ENCODE data around the gene LIN7B. TPM values are rescaled to one million over a fixed set of nuclear protein-coding genes. Genes with fewer than 3 reads are reported as not detected.

LIN7B gene, protein sequence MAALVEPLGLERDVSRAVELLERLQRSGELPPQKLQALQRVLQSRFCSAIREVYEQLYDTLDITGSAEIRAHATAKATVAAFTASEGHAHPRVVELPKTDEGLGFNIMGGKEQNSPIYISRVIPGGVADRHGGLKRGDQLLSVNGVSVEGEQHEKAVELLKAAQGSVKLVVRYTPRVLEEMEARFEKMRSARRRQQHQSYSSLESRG
- total RNA-seq (2022; extraction: Qiagen RNA extraction): 3.6 to 9.0 TPM (median 6.9 TPM) in 5 replicates

DNA sequence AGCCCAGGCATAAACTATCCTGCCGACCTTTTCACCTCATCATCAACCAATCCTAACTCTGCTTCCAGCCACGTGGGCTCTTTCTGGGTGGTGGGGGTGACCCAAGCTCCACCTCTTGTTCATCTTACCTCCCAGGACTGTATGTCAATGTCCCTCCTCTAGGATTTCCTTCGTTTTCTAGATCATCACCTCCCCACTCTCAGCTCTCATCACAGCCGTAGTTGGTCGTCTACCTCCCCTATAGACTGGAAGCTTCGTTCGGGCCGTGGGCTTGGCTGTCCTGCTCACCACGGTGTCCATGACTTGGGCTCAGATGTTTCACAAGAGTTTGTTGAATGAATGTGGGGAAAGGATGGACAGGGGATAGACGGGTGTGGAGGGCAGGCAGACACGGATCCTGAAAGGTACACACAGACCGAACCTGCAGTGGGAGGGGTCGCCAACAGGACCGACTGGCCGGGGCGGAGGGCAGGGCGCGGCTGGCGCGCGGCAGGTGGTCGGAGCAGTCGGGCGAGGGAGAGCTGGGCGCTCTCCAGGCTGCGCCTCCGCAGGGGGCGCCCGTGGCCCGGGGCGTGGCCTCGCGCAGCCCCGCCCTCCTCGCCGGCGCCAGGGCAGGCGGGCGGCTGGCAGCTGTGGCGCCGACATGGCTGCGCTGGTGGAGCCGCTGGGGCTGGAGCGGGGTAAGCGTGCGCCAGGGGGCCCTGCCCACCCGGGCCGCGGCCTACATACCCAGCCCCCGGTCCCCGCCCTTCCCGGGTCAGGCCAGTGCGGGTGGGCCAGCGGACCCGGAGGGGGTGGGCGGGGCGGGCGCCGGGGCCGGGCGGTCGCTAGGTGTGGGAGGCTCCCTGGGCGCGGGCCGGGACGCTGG, at the start of gene LIN7B:
TSS of gene LIN7B (plus strand) at position 609 of the 868 bp plus-strand sequence. CDS start at position 644, 35 bp downstream.

DNA sequence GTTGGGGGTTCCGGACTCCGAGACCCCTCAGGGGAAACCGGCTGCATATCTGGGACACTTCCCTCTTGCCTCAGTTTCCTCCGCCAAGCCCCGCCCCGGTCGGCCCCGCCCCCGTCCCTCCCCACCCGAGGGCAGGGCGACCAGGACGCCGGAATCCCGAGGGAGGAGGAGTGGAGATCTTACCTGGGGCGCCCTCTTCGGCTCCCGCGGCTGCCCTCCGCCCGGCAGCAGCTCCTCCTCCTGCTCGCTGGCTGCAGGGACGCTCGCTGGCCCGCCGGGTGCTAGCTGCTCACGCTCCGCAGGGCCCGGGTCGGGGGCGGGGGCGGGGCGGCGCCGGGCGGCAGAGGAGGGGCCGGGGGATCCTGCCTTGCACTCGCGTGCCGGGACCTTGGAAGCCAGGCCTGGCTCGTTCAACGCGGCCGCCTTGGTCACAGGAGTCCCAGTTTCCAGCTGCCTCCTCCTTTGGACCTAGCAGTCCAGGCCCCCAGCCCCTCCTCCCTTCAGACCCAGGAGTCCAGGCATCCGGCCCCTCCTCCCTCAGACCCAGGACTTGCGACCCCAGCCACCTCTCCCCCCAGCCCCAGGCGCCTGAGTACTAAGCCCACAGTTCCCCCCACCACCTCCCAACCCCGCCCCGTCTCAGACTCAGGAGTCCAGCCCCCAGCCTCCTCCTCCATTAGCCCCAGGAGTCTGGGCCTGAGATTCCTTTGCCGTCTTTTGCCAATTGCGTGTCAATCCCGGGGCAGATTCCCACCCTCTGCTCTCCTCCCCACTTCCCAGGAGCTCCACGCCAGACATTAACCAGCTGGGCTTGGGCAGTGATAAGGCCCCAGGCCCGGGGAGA, 49.2 kb upstream of the LIN7B start, which contains the start of gene NTF4:
TSS of gene NTF4 (minus strand) at position 51 of the 844 bp plus-strand sequence. CDS start 2,821 bp downstream, outside the sequence.

DNA sequence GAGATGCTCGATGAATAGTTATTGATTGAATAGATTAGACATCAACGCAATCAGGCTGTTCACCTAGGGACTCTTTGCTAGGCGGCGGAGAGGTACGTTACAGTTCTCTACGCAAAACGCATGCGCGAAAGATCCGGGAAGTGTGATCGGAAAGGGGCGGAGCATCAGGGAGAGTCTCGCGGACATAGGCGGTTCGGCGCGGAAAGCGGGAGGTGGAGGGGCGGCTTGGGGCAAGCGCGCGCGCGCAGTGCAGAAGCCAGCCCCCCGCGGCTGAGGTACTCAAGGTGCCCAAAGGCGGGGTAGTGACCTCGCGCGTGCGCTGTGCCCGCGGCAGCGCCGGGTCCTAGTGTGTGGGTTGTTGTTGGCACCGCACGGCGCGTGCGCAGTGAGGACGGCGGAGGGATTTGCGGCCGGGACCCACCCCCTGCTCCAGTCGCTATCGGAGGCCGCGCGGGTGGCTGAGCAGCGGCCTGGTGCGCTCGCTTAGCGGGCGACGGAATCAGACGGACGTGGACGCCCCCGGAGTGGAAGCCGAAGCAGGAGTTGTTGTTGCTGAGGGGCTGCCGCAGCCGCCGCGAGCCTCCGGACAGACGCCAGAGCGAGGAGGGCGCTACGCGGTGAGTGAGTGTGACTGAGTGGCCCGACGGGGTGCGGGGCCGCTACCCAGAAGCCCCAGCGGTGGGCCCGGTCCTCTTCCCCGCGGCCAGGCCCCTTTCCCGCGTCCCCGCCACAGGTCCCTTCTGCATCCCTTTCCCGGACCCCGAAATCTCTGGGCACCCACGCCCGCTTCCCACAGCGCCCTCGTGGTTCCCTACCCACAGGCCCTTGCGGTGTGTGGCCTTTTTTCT, 28.9 kb upstream of the LIN7B start, which contains the start of gene SNRNP70:
TSS of gene SNRNP70 (plus strand) at position 432 of the 848 bp plus-strand sequence. CDS start 964 bp downstream, outside the sequence.

DNA sequence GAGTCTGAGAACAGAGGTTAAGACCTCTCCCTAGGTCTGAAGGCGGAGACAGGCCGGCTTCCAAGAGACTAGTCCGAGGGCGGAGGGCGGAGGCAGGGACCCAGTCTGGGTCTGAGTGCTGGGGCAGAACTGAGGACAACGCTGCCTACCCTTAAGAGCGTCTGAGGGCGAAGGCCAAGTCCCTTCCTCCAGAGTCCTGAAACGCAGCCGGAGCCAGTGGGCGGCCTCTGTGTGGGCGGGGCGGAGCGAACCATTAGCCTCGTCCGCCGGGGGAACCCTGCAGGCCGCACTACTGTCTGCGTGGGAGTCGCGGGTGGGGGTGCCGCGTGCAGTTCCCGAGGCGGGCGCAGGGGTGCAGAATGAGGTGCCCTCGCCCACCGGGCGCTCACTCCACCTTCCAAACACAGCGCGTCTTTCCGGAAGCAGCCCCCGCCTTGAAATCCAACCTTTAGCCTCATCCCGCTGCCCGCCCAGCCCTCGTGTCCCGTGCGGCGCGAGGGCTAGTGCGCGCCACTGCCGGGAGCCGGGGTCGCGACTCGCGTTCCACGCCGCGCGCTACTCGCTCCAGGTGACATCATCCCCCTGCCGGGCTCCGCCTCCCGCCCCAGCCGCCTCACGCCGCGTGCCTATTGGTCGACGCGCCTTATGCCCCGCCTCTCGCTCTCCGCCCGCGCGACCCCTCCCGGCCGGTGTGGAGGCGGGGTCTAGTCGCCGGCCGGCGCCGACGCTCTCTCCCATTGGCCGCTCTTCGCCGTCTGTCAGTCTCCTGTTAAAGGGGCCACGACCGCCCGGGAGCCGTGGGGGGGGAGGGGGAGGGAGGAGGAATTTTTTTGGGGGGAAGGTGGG, 4.6 kb downstream of the LIN7B start, which contains the start of gene C19orf73:
TSS of gene C19orf73 (minus strand) at position 579 of the 846 bp plus-strand sequence. CDS start at position 458, 121 bp downstream.

DNA sequence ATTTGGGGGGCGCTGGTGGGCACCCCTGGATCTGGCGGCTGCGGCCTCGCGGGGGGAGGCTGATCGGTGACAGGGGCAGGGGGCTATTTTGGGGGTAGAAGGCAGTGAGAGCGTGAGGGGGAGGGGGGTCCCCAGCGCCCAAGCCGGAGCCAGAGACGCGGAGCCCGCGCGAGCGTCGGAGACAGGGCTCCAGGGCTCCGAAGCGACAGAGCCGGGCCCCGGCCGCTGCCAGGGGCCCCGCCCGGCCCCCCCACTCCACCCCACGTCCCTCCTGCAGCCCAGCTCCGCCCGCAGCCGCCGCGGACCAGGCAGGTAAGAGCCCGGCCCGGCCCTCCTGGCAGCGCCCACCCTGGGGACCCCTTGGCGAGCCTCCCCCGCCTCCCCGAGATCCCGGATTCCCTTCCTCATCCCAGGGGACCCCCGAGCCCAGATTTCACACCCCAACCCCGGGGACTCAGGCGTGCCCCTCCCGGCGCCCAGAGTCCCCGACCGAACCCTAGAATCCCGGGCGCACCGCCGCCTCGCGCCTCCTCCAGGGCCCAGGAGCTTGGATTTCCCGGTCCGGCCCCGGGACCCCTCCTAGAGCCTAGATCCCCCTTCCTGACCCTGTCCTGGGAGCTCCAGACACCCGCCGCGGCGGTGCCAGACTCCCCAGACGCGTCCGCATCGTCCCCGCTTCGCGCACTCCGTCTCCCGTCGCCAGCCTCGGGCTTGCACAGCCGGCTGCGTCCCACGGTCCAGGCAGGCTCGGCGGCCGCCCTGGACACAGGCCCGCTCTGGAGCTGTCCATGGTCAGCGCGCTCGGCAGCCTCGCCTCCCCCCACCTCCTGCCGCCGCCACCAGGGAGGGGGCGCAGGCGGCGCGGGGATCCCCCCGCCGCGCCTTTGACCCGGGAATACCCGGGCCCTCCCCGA, 5.5 kb downstream of the LIN7B start, which contains the start of gene PPFIA3:
TSS of gene PPFIA3 (plus strand) at position 134 of the 914 bp plus-strand sequence. CDS start 8,330 bp downstream, outside the sequence.

DNA sequence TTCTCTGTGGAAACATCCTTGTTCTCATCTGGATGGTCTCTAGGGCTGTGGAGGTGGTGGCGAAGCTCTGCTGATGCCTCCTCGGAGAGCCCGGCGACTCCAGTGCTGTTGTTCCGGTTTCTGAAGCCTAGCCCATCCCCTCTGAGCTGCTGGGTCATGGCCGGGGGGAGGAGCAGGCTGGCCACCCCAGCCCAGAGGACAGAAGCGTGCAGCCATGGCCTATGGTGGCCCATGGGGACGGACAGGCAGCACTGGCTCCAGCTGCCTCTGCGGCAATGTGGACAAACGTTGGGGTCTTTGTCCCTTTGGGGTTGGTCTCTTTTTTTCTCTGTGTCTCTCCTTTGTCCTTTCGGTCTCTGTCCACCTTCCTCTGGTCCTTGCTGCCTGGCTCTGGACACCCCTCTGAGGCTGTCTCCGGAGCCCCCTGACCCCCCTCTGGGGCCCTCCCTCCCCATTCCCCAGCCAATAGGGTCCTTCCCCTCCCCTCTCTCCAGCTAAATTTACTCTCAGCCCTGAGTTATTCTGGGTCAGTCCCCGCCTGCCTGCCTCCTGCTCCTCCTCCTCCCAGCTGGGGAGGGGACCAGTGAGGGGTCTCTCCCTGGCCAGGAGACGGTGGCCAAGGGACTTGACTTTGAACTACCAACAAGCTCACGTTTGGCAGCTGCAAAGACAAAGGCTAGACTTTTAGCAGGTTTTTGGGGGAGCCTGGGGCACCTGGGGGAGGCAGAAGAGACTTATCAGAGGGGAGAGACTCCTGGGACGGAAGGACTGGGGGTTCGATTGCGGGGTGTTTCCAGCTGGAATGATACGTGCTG, 41.0 kb downstream of the LIN7B start, which contains the start of gene HRC:
TSS of gene HRC (minus strand) at position 392 of the 815 bp plus-strand sequence. CDS start at position 233, 159 bp downstream.

DNA sequence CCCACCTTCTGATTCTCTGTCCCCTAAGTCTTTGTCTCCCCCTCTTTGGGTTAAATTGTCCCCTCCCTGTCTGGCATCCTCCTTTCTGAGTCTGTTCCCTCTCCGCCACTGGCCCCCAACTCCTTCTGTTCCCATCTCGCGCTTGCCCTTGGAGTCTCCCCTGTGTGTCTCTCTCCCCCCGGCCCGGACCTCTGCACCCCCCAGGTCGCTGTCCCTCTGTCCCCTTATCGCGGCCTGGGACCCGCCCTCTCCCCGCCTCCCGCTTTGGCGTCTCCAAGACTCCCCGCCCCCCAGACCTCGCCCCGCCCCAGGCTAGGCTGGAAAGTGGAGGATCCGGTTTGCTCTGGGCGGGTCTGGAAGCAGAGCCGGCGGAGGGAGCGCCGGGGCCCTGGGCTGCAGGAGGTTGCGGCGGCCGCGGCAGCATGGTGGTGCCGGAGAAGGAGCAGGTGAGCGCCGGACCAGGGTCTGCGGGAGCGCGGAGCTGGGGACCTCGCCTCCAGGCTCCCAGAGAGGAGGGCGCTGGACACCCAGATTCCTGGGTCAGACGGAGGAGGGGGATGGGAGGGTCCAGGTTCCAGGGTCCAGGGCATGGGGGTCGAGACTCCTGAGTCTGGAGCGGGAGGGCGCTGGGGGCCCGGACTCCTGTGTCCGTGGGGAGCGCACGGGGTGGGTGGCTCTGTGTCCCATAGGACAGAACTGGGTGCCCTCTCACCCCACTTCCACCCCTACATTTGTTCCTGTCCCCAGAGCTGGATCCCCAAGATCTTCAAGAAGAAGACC, 43.5 kb downstream of the LIN7B start, which contains the start of gene TRPM4:
TSS of gene TRPM4 (plus strand) at position 348 of the 780 bp plus-strand sequence. CDS start at position 423, 75 bp downstream.

Other genes with a start within 250 kb of the LIN7B start
- 1.3 to 1.5 TPM (median 1.4 TPM) in 5 replicates for gene PLEKHA4, start 245.8 kb upstream of the LIN7B start, total RNA-seq (2022; extraction: Qiagen RNA extraction)
- gene PPP1R15A, start 241.9 kb upstream of the LIN7B start, total RNA-seq (2022; extraction: Qiagen RNA extraction): 76.6 to 102 TPM (median 92.1 TPM) in 5 replicates
- gene TULP2, start 215.6 kb upstream of the LIN7B start, total RNA-seq (2022; extraction: Qiagen RNA extraction): not detected in 5 replicates
- gene NUCB1, start 214.1 kb upstream of the LIN7B start, total RNA-seq (2022; extraction: Qiagen RNA extraction): 182 to 210 TPM (median 199 TPM) in 5 replicates
- gene DHDH, start 180.7 kb upstream of the LIN7B start, total RNA-seq (2022; extraction: Qiagen RNA extraction): 0.62 to 1.5 TPM (median 1.2 TPM) in 5 replicates
- gene BAX, start 159.5 kb upstream of the LIN7B start, total RNA-seq (2022; extraction: Qiagen RNA extraction): 254 to 381 TPM (median 326 TPM) in 5 replicates
- gene FTL, start 149.1 kb upstream of the LIN7B start, total RNA-seq (2022; extraction: Qiagen RNA extraction): 16,748 to 23,741 TPM (median 18,953 TPM) in 5 replicates
- gene GYS1, start 121.1 kb upstream of the LIN7B start, total RNA-seq (2022; extraction: Qiagen RNA extraction): 17.3 to 24.3 TPM (median 21.1 TPM) in 5 replicates
- gene RUVBL2, start 120.5 kb upstream of the LIN7B start, total RNA-seq (2022; extraction: Qiagen RNA extraction): 224 to 281 TPM (median 256 TPM) in 5 replicates
- 0.19 TPM in 1 of 5 replicates, not detected in the others for gene LHB, start 97.3 kb upstream of the LIN7B start, total RNA-seq (2022; extraction: Qiagen RNA extraction)
- not detected in 5 replicates for gene CGB3, start 90.0 kb upstream of the LIN7B start, total RNA-seq (2022; extraction: Qiagen RNA extraction)
- gene CGB2, start 82.5 kb upstream of the LIN7B start, total RNA-seq (2022; extraction: Qiagen RNA extraction): 0.12 to 0.36 TPM (median 0.24 TPM) in 4 of 5 replicates, not detected in the other
- gene CGB1, start 77.5 kb upstream of the LIN7B start, total RNA-seq (2022; extraction: Qiagen RNA extraction): 0.14 TPM in 1 of 5 replicates, not detected in the others
- 0.20 to 0.72 TPM (median 0.42 TPM) in 4 of 5 replicates, not detected in the other for gene CGB5, start 70.5 kb upstream of the LIN7B start, total RNA-seq (2022; extraction: Qiagen RNA extraction)
- 1.5 to 3.0 TPM (median 2.7 TPM) in 5 replicates for gene CGB8, start 65.3 kb upstream of the LIN7B start, total RNA-seq (2022; extraction: Qiagen RNA extraction)
- 0.23 to 0.86 TPM (median 0.45 TPM) in 5 replicates for gene CGB7, start 56.6 kb upstream of the LIN7B start, total RNA-seq (2022; extraction: Qiagen RNA extraction)
- gene NTF4, start 49.6 kb upstream of the LIN7B start, total RNA-seq (2022; extraction: Qiagen RNA extraction): 0.24 to 0.75 TPM (median 0.67 TPM) in 5 replicates
- not detected in 5 replicates for gene KCNA7, start 41.7 kb upstream of the LIN7B start, total RNA-seq (2022; extraction: Qiagen RNA extraction)
- 256 to 381 TPM (median 350 TPM) in 5 replicates for gene SNRNP70, start 28.9 kb upstream of the LIN7B start, total RNA-seq (2022; extraction: Qiagen RNA extraction)
- 0.82 to 1.9 TPM (median 1.3 TPM) in 5 replicates for gene C19orf73, start 4.8 kb downstream of the LIN7B start, total RNA-seq (2022; extraction: Qiagen RNA extraction)
- 4.2 to 6.2 TPM (median 5.9 TPM) in 5 replicates for gene PPFIA3, start 5.2 kb downstream of the LIN7B start, total RNA-seq (2022; extraction: Qiagen RNA extraction)
- not detected in 5 replicates for gene HRC, start 41.0 kb downstream of the LIN7B start, total RNA-seq (2022; extraction: Qiagen RNA extraction)
- gene TRPM4, start 43.4 kb downstream of the LIN7B start, total RNA-seq (2022; extraction: Qiagen RNA extraction): 6.5 to 11.6 TPM (median 8.7 TPM) in 5 replicates
- gene SLC6A16, start 210.8 kb downstream of the LIN7B start, total RNA-seq (2022; extraction: Qiagen RNA extraction): 0.67 to 1.4 TPM (median 0.89 TPM) in 5 replicates
- gene CD37, start 221.0 kb downstream of the LIN7B start, total RNA-seq (2022; extraction: Qiagen RNA extraction): not detected in 5 replicates
- gene TEAD2, start 248.0 kb downstream of the LIN7B start, total RNA-seq (2022; extraction: Qiagen RNA extraction): 14.1 to 19.5 TPM (median 17.1 TPM) in 5 replicates
- gene DKKL1, start 249.5 kb downstream of the LIN7B start, total RNA-seq (2022; extraction: Qiagen RNA extraction): 0.30 to 0.76 TPM (median 0.55 TPM) in 5 replicates

Data from A549 treated with dexamethasone at 1 μM for 4 hours (cell line).